Naive thymus-derived CD4-positive, alpha-beta T cell (primary cell): ENCODE results near the gene DIPK2A. TPM values are rescaled to one million over a fixed set of nuclear protein-coding genes. Genes with fewer than 3 reads are reported as not detected.

Source experiments
- polyA plus RNA-seq, 2 donors: library from polyadenylated mRNA; unstranded; fragments of 300-500 nt; fragmentation: Illumina TruSeq; gene quantifications; one replicate each; pipeline ENCODE4 v1.2.3, GENCODE V29; 2021
- total RNA-seq, 6 experiments: library from RNA in 5 of 6; stranded (reverse) in 5 of 6; gene quantifications; 1 replicate in 5 of 6; 2 replicates in 1 of 6; pipeline ENCODE4 v1.2.3 and lab custom pipeline; 2021 to 2026

DIPK2A gene
- total and polyA plus RNA-seq, 7 experiments from 2014 or later: 5.1 to 29.2 (median 18.6) TPM

Other genes with a start within 250 kb of the DIPK2A start
- 10 to 100 TPM in 4 of 5 experiments, 1 to 10 TPM in 1; 9.3 to 21.9 (median 16.6) TPM for gene SLC9A9, start 123.4 kb upstream of the DIPK2A start, total RNA-seq
- gene SLC9A9, start 123.4 kb upstream of the DIPK2A start, polyA plus RNA-seq: 10 to 100 TPM; 15.3 to 23.1 TPM